Measurements from ENCODE around the gene PPP2R2B.

DNA sequence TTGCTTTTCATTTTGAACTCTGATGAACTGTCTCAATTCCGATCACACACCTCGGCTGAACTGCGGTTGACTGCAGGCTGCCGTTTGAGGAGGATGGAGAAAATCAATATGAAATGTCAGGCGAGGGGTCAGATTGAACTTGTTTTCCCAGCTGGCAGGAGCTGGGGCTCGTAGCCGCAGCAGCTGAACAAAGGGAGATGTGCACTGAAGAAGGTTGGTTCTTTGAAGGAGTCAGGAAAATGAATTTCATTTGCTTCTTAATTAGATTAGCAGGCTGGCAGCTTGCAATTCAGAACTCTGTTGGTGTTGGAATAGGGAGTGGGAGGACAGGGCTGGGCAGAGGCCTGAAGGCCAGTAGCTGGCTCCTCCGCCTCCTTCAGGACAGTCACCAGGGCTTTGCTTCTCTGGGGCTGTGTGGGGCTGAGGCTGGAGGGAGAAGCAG is 245.2 kb downstream of the PPP2R2B start:
- TF ChIP-seq, protein P1, sequence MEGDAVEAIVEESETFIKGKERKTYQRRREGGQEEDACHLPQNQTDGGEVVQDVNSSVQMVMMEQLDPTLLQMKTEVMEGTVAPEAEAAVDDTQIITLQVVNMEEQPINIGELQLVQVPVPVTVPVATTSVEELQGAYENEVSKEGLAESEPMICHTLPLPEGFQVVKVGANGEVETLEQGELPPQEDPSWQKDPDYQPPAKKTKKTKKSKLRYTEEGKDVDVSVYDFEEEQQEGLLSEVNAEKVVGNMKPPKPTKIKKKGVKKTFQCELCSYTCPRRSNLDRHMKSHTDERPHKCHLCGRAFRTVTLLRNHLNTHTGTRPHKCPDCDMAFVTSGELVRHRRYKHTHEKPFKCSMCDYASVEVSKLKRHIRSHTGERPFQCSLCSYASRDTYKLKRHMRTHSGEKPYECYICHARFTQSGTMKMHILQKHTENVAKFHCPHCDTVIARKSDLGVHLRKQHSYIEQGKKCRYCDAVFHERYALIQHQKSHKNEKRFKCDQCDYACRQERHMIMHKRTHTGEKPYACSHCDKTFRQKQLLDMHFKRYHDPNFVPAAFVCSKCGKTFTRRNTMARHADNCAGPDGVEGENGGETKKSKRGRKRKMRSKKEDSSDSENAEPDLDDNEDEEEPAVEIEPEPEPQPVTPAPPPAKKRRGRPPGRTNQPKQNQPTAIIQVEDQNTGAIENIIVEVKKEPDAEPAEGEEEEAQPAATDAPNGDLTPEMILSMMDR (IDR thresholded peaks at IDR 0.05): no peak
- TF ChIP-seq POLR2A (IDR thresholded peaks at IDR 0.05): no peak

Data from Peyer's patch (tissue), 4 donors.